Activated T-cell treated with anti-CD3 and anti-CD28 coated beads, Interleukin-2, amount 50 U/mL, for 4 hours (primary cell): Measurements from ENCODE around the gene INPP4A. TPM values are rescaled to one million over a fixed set of nuclear protein-coding genes. Genes with fewer than 3 reads are reported as not detected.
A peak's percentile ranks its signal among the peaks of the same experiment; 100 is the strongest.

ENCODE experiments used
- ATAC-seq, 2 donors: fragments of 200-7000 bp; cut with Tn5 transposase; one replicate each; pipeline ENCODE4 v1.10.0; 2021
- DNase-seq: peaks from one replicate; pipeline ENCODE4 v3.0.0-alpha.2; 2020
- H3K27me3 Mint-ChIP-seq: one replicate; pipeline ENCODE4 v1.8.0; 2021; ENCODE audit warnings: low read depth, mixed read lengths
- H3K36me3 Mint-ChIP-seq: one replicate; pipeline ENCODE4 v1.8.0; 2022; ENCODE audit warnings: mixed read lengths; ENCODE audit not compliant: insufficient read depth
- H3K4me1 Mint-ChIP-seq: one replicate; pipeline ENCODE4 v1.8.0; 2021; ENCODE audit warnings: low read depth, mixed read lengths
- H3K4me3 Mint-ChIP-seq: one replicate; pipeline ENCODE4 v1.8.0; 2021; ENCODE audit warnings: mild to moderate bottlenecking, moderate library complexity, mixed read lengths
- H3K9me3 Mint-ChIP-seq: one replicate; pipeline ENCODE4 v1.8.0; 2021; ENCODE audit warnings: mixed read lengths
- total RNA-seq, 3 donors: library from RNA; stranded (reverse); gene quantifications; one replicate each; pipeline ENCODE4 v1.2.1, GENCODE V29; 2021

Gene INPP4A
- total RNA-seq, 3 donors from 2014 or later: 17.3 to 24.0 (median 17.3) TPM

GRCh38 chr2:98556344-98557033 is 111.8 kb downstream of the INPP4A start:
- Mint-ChIP-seq H3K36me3 (peaks cover 43% of the 10 kb centered on the region), H3K4me3 (no peak overlapping the region), H3K4me1 (peaks cover 23% of the 10 kb centered on the region), H3K9me3 (no peaks in the 10 kb centered on the region), H3K27me3 (no peaks in the 10 kb centered on the region)
- DNase-seq (no peak), ATAC-seq (no peak)

GRCh38 chr2:98558852-98559530 is 114.3 kb downstream of the INPP4A start:
- DNase-seq (no peak), ATAC-seq (no peak)
- H3K27me3 Mint-ChIP-seq: no peaks in the 10 kb centered on the region
- no peaks in the 10 kb centered on the region for H3K9me3 Mint-ChIP-seq
- peaks cover 18% of the 10 kb centered on the region for H3K4me1 Mint-ChIP-seq
- H3K4me3 Mint-ChIP-seq: no peak overlapping the region
- H3K36me3 Mint-ChIP-seq: peaks cover 28% of the 10 kb centered on the region

GRCh38 chr2:98559581-98559980 is 114.9 kb downstream of the INPP4A start:
- Mint-ChIP-seq H3K9me3 (no peaks in the 10 kb centered on the region), H3K36me3 (peaks cover 27% of the 10 kb centered on the region), H3K27me3 (no peaks in the 10 kb centered on the region), H3K4me3 (no peak overlapping the region), H3K4me1 (peaks cover 18% of the 10 kb centered on the region)
- no peak for ATAC-seq
- no peak for DNase-seq

- Mint-ChIP-seq H3K4me3 (no peak overlapping the region), H3K9me3 (no peaks in the 10 kb centered on the region), H3K4me1 (peaks cover 15% of the 10 kb centered on the region), H3K36me3 (peaks cover 24% of the 10 kb centered on the region), H3K27me3 (no peaks in the 10 kb centered on the region)
- DNase-seq: no peak
- ATAC-seq: no peak
Observed at GRCh38 chr2:98560256-98560771, 115.7 kb downstream of the INPP4A start.

DNA sequence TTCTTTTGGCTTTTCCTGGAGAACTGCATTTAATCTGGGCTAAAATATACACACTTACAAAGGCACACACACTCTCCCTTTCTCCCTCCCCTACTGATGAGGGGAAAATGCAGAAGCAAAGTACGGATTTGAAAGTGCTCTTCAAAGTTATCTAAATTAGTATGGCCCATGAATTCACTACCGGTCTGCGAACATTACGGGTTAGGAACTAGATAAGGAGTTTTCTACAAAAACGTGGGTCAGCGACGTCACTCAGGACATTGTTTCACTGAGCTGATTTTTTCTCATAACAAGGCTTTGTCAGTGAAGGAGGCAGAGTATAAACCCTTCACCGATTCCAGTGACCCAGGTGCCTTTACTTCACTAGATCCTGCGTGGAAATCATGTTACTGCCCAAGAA is 116.4 kb downstream of the INPP4A start:
- DNase-seq: no peak
- no peak overlapping the region for H3K4me3 Mint-ChIP-seq
- H3K27me3 Mint-ChIP-seq: no peaks in the 10 kb centered on the region
- peaks cover 15% of the 10 kb centered on the region for H3K4me1 Mint-ChIP-seq
- ATAC-seq: no peak
- H3K36me3 Mint-ChIP-seq: peaks cover 27% of the 10 kb centered on the region
- no peaks in the 10 kb centered on the region for H3K9me3 Mint-ChIP-seq

DNA sequence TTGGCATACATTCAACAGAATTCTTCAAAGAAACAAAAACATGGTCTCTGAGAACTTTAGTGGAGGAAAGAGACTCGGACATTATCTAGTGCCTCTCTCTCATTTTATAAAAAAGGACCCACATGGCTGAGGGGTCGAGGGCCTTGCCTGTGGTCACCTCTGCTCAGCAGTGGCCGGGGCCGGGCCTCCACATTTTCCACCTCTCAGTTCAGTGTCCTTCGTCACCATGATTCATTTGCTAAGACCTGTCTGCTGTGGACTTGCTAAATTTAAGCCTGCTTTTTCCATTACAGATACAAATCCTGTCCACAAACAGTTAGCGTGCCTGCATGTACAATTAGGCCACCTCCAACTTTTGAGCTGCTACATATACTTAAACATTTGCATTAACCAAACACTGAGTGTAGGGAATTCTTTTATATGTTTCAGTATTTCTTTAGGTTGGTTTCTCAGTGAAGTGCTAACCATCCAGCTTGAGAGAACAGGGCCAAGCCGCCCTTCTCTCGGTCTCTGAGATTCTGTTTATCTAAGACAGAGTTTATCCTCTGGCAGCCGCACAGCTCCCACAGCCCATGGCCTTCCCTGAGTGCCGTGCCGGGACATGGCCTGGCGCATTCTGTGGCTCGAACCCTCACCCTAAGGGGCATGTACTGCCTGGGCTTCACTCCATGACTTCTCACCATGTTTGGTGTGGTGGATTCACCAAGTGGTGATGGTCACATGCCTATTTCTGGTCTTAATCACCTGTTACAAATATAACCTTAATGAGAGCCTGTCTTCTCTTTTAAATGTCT is 117.4 kb downstream of the INPP4A start:
- H3K27me3 Mint-ChIP-seq: no peaks in the 10 kb centered on the region
- ATAC-seq (no peak), DNase-seq (no peak)

DNA sequence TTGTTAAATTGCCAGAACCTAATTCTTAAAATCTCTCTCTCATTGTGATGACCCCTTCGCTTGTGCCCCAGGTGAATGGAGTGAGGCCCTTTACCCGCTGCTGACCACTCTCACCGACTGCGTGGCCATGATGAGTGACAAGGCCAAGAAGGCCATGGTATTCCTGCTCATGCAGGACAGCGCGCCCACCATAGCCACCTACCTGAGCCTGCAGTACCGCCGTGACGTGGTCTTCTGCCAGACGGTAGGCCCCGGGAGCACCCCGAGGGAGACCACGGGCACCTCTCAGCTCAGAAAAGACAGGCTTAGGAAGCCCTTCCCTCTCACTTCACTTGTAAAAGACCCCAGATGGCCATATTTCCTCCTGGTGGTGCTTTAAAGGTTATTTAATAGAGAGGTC is 118.7 kb downstream of the INPP4A start:
- Mint-ChIP-seq H3K4me3 (no peak overlapping the region), H3K27me3 (no peaks in the 10 kb centered on the region)

More for the DNA sequence above, 117.4 kb downstream of the INPP4A start:
- Mint-ChIP-seq H3K4me1 (peaks cover 15% of the 10 kb centered on the region), H3K9me3 (no peaks in the 10 kb centered on the region), H3K36me3 (peaks cover 37% of the 10 kb centered on the region), H3K4me3 (no peak overlapping the region)

DNA sequence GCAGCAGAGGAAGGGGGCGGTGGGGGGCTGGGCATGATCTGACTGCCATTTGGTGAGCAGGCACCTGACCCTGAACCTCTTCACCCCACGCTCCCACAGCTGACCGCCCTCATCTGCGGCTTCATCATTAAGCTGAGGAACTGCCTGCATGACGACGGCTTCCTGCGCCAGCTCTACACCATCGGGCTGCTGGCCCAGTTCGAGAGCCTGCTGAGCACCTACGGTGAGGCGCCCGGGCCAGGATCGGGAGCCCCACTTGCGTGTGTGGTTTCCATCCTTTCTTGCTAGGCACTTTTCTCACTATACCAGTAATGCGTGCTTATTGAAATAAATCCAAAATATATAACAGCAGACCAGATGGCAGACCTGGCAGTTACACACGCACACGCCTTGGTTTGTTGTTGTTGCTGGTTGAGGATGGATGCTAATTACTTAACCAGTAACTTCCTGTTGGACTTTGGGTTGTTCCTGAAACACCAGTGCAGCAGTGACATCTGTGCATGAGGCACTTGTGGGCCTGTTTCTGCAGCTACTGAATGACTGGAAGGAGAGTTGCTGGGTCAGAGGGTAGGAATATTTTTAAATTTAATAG is 120.0 kb downstream of the INPP4A start:
- Mint-ChIP-seq H3K27me3 (no peaks in the 10 kb centered on the region), H3K36me3 (peaks cover 45% of the 10 kb centered on the region), H3K4me1 (peaks cover under 1% of the 10 kb centered on the region), H3K9me3 (no peaks in the 10 kb centered on the region), H3K4me3 (no peak overlapping the region)
- ATAC-seq (no peak), DNase-seq (no peak)

More for the DNA sequence above, 118.7 kb downstream of the INPP4A start:
- peaks cover 46% of the 10 kb centered on the region for H3K36me3 Mint-ChIP-seq
- no peak for DNase-seq
- peaks cover 8% of the 10 kb centered on the region for H3K4me1 Mint-ChIP-seq
- H3K9me3 Mint-ChIP-seq: no peaks in the 10 kb centered on the region
- ATAC-seq: no peak

- no peaks in the 10 kb centered on the region for H3K9me3 Mint-ChIP-seq
- DNase-seq: no peak
- no peak overlapping the region for H3K4me3 Mint-ChIP-seq
- peaks cover 48% of the 10 kb centered on the region for H3K36me3 Mint-ChIP-seq
- no peaks in the 10 kb centered on the region for H3K27me3 Mint-ChIP-seq
- ATAC-seq: no peak
- no peaks in the 10 kb centered on the region for H3K4me1 Mint-ChIP-seq
Observed at GRCh38 chr2:98565286-98565860, 120.7 kb downstream of the INPP4A start.

- Mint-ChIP-seq H3K4me3 (no peak overlapping the region), H3K4me1 (no peaks in the 10 kb centered on the region), H3K27me3 (no peaks in the 10 kb centered on the region), H3K36me3 (peaks cover 46% of the 10 kb centered on the region), H3K9me3 (no peaks in the 10 kb centered on the region)
- DNase-seq (no peak), ATAC-seq (no peak)
Observed at GRCh38 chr2:98565941-98566340, 121.3 kb downstream of the INPP4A start.

- Mint-ChIP-seq H3K9me3 (no peaks in the 10 kb centered on the region), H3K36me3 (peaks cover 41% of the 10 kb centered on the region)
Observed at GRCh38 chr2:98568161-98568956, 123.7 kb downstream of the INPP4A start.

GRCh38 chr2:98569197-98569793 is 124.6 kb downstream of the INPP4A start:
- DNase-seq (peak; percentile 74), ATAC-seq (peak; percentile 81 to 88)
- Mint-ChIP-seq H3K4me3 (no peak overlapping the region), H3K4me1 (no peaks in the 10 kb centered on the region), H3K9me3 (no peaks in the 10 kb centered on the region), H3K36me3 (peaks cover 45% of the 10 kb centered on the region), H3K27me3 (no peaks in the 10 kb centered on the region)

More at GRCh38 chr2:98568161-98568956, 123.7 kb downstream of the INPP4A start:
- Mint-ChIP-seq H3K4me1 (no peaks in the 10 kb centered on the region), H3K4me3 (no peak overlapping the region), H3K27me3 (no peaks in the 10 kb centered on the region)
- DNase-seq (no peak), ATAC-seq (no peak)

- no peak for ATAC-seq
Observed at GRCh38 chr2:98569915-98570314, 125.3 kb downstream of the INPP4A start.

More at GRCh38 chr2:98569915-98570314, 125.3 kb downstream of the INPP4A start:
- Mint-ChIP-seq H3K4me1 (no peaks in the 10 kb centered on the region), H3K9me3 (no peaks in the 10 kb centered on the region), H3K4me3 (no peak overlapping the region), H3K27me3 (no peaks in the 10 kb centered on the region), H3K36me3 (peaks cover 45% of the 10 kb centered on the region)
- no peak for DNase-seq
